Measurements from ENCODE around the gene NAALAD2.
"Not testable (repeated sequence)": the region's sequence is repeated elsewhere in the genome, so short reads cannot be mapped to it uniquely, and the experiment has no call there.

The NAALAD2 gene

GRCh38 chr11:90134478-90135003 lies at the start of gene NAALAD2:
Gene NAALAD2, plus strand, starts transcription at chr11:90134663. Its CDS starts 96 bp downstream, at chr11:90134759.
- Mint-ChIP-seq H3K27ac (no peak within 1 kb of the TSS), H3K4me1 (ENCODE audit: low read depth) (peaks cover 11% of the 10 kb centered on the region), H3K9me3 (no peaks in the 10 kb centered on the region), H3K27me3 (ENCODE audit: low read depth) (peaks cover 51% of the 10 kb centered on the region), H3K4me3 (peak within 1 kb of the TSS; percentile 63), H3K36me3 (ENCODE audit: low read depth) (no peaks in the 10 kb centered on the region)
- DNase-seq (ENCODE audit: low spot score), result no peak

GRCh38 chr11:90085650-90086049 lies 48.8 kb upstream of the NAALAD2 start, which contains the start of gene UBTFL1:
Gene UBTFL1, plus strand, starts transcription at chr11:90085950. Its CDS starts 0 bp downstream, at chr11:90085950.
- not testable (repeated sequence) for H3K36me3 Mint-ChIP-seq (ENCODE audit: low read depth); H3K27me3 Mint-ChIP-seq (ENCODE audit: low read depth); H3K9me3 Mint-ChIP-seq; H3K4me1 Mint-ChIP-seq (ENCODE audit: low read depth); DNase-seq (ENCODE audit: low spot score); H3K27ac Mint-ChIP-seq; H3K4me3 Mint-ChIP-seq

- not testable (repeated sequence) for H3K4me1 Mint-ChIP-seq (ENCODE audit: low read depth)
These were observed 45.7 kb upstream of the NAALAD2 start for GRCh38 chr11:90088731-90089130.

GRCh38 chr11:90095230-90095924 lies 39.1 kb upstream of the NAALAD2 start:
- H3K9me3 Mint-ChIP-seq; H3K27ac Mint-ChIP-seq; H3K36me3 Mint-ChIP-seq (ENCODE audit: low read depth); DNase-seq (ENCODE audit: low spot score); H3K27me3 Mint-ChIP-seq (ENCODE audit: low read depth); H3K4me3 Mint-ChIP-seq; H3K4me1 Mint-ChIP-seq (ENCODE audit: low read depth): not testable (repeated sequence)

More at GRCh38 chr11:90088731-90089130, 45.7 kb upstream of the NAALAD2 start:
- H3K27me3 Mint-ChIP-seq (ENCODE audit: low read depth); H3K4me3 Mint-ChIP-seq; H3K27ac Mint-ChIP-seq; H3K36me3 Mint-ChIP-seq (ENCODE audit: low read depth); DNase-seq (ENCODE audit: low spot score); H3K9me3 Mint-ChIP-seq: not testable (repeated sequence)

GRCh38 chr11:90098261-90098660 lies 36.2 kb upstream of the NAALAD2 start:
- not testable (repeated sequence) for H3K27me3 Mint-ChIP-seq (ENCODE audit: low read depth); H3K9me3 Mint-ChIP-seq; H3K27ac Mint-ChIP-seq; H3K4me3 Mint-ChIP-seq; H3K36me3 Mint-ChIP-seq (ENCODE audit: low read depth); H3K4me1 Mint-ChIP-seq (ENCODE audit: low read depth); DNase-seq (ENCODE audit: low spot score)

- no peaks in the 10 kb centered on the region for H3K36me3 Mint-ChIP-seq (ENCODE audit: low read depth)
- H3K4me1 Mint-ChIP-seq (ENCODE audit: low read depth), result no peaks in the 10 kb centered on the region
- H3K4me3 Mint-ChIP-seq, result no peak overlapping the region
- no peak overlapping the region for H3K27ac Mint-ChIP-seq
- DNase-seq (ENCODE audit: low spot score), result no peak
- no peaks in the 10 kb centered on the region for H3K27me3 Mint-ChIP-seq (ENCODE audit: low read depth)
- H3K9me3 Mint-ChIP-seq, result no peaks in the 10 kb centered on the region
These were observed 34.0 kb upstream of the NAALAD2 start for GRCh38 chr11:90100431-90100830.

GRCh38 chr11:90113541-90113940 lies 20.9 kb upstream of the NAALAD2 start:
- no peak overlapping the region for H3K27ac Mint-ChIP-seq
- DNase-seq (ENCODE audit: low spot score), result no peak
- peaks cover 2% of the 10 kb centered on the region for H3K27me3 Mint-ChIP-seq (ENCODE audit: low read depth)
- H3K4me3 Mint-ChIP-seq, result no peak overlapping the region
- H3K9me3 Mint-ChIP-seq, result no peaks in the 10 kb centered on the region
- no peaks in the 10 kb centered on the region for H3K36me3 Mint-ChIP-seq (ENCODE audit: low read depth)
- no peaks in the 10 kb centered on the region for H3K4me1 Mint-ChIP-seq (ENCODE audit: low read depth)

- Mint-ChIP-seq H3K27me3 (ENCODE audit: low read depth) (no peaks in the 10 kb centered on the region), H3K4me1 (ENCODE audit: low read depth) (no peaks in the 10 kb centered on the region), H3K9me3 (no peaks in the 10 kb centered on the region), H3K36me3 (ENCODE audit: low read depth) (no peaks in the 10 kb centered on the region), H3K27ac (no peak overlapping the region), H3K4me3 (no peak overlapping the region)
- no peak for DNase-seq (ENCODE audit: low spot score)
These were observed 14.3 kb upstream of the NAALAD2 start for GRCh38 chr11:90120191-90120590.

GRCh38 chr11:90124371-90124770 lies 10.1 kb upstream of the NAALAD2 start:
- H3K27ac Mint-ChIP-seq, result no peak overlapping the region
- no peaks in the 10 kb centered on the region for H3K36me3 Mint-ChIP-seq (ENCODE audit: low read depth)
- H3K4me3 Mint-ChIP-seq, result no peak overlapping the region
- no peaks in the 10 kb centered on the region for H3K4me1 Mint-ChIP-seq (ENCODE audit: low read depth)
- DNase-seq (ENCODE audit: low spot score), result no peak
- no peaks in the 10 kb centered on the region for H3K27me3 Mint-ChIP-seq (ENCODE audit: low read depth)
- no peaks in the 10 kb centered on the region for H3K9me3 Mint-ChIP-seq

GRCh38 chr11:90124946-90125345 lies 9.5 kb upstream of the NAALAD2 start:
- Mint-ChIP-seq H3K27me3 (ENCODE audit: low read depth) (no peaks in the 10 kb centered on the region), H3K27ac (no peak overlapping the region), H3K4me3 (no peak overlapping the region), H3K36me3 (ENCODE audit: low read depth) (no peaks in the 10 kb centered on the region), H3K4me1 (ENCODE audit: low read depth) (no peaks in the 10 kb centered on the region), H3K9me3 (no peaks in the 10 kb centered on the region)
- no peak for DNase-seq (ENCODE audit: low spot score)

GRCh38 chr11:90133560-90134477 lies 644 bp upstream of the NAALAD2 start:
- Mint-ChIP-seq H3K4me3 (peak overlapping the region; percentile 57), H3K9me3 (no peaks in the 10 kb centered on the region), H3K4me1 (ENCODE audit: low read depth) (peaks cover 11% of the 10 kb centered on the region), H3K27me3 (ENCODE audit: low read depth) (peaks cover 49% of the 10 kb centered on the region), H3K36me3 (ENCODE audit: low read depth) (no peaks in the 10 kb centered on the region), H3K27ac (no peak overlapping the region)
- no peak for DNase-seq (ENCODE audit: low spot score)

GRCh38 chr11:90135016-90135415 lies 553 bp downstream of the NAALAD2 start:
- no peaks in the 10 kb centered on the region for H3K36me3 Mint-ChIP-seq (ENCODE audit: low read depth)
- H3K4me1 Mint-ChIP-seq (ENCODE audit: low read depth), result peaks cover 11% of the 10 kb centered on the region
- H3K27me3 Mint-ChIP-seq (ENCODE audit: low read depth), result peaks cover 51% of the 10 kb centered on the region
- H3K9me3 Mint-ChIP-seq, result no peaks in the 10 kb centered on the region
- H3K27ac Mint-ChIP-seq, result no peak overlapping the region
- DNase-seq (ENCODE audit: low spot score), result no peak
- peak overlapping the region; percentile 63 for H3K4me3 Mint-ChIP-seq

GRCh38 chr11:90148900-90149299 lies 14.4 kb downstream of the NAALAD2 start:
- DNase-seq (ENCODE audit: low spot score), result no peak
- no peaks in the 10 kb centered on the region for H3K36me3 Mint-ChIP-seq (ENCODE audit: low read depth)
- no peaks in the 10 kb centered on the region for H3K27me3 Mint-ChIP-seq (ENCODE audit: low read depth)
- H3K27ac Mint-ChIP-seq, result no peak overlapping the region
- H3K9me3 Mint-ChIP-seq, result no peaks in the 10 kb centered on the region
- H3K4me3 Mint-ChIP-seq, result no peak overlapping the region
- H3K4me1 Mint-ChIP-seq (ENCODE audit: low read depth), result no peaks in the 10 kb centered on the region

GRCh38 chr11:90166982-90167573 lies 32.6 kb downstream of the NAALAD2 start:
- not testable (repeated sequence) for H3K4me3 Mint-ChIP-seq; H3K4me1 Mint-ChIP-seq (ENCODE audit: low read depth); H3K27ac Mint-ChIP-seq; H3K36me3 Mint-ChIP-seq (ENCODE audit: low read depth); H3K27me3 Mint-ChIP-seq (ENCODE audit: low read depth); H3K9me3 Mint-ChIP-seq; DNase-seq (ENCODE audit: low spot score)

Measured in T-helper 2 cell treated with Interferon-gamma antibody and Interleukin-4, amounts not matched to agents 5 μg/mL and 100 μg/mL, for 36 hours (primary cell).